Cardiac fibroblast (primary cell): Measurements from ENCODE around the gene EIPR1.

ENCODE experiments used
- DNase-seq, 2 donors: peaks; one replicate each; pipeline versions ENCODE4 v3.0.0 to v3.0.0-alpha.2; 2010; ENCODE audit warnings: low read depth in 2 of 2
- H3K4me3 ChIP-seq, 2 donors: replicated peaks in 1 of 2; 1 replicate in 1 of 2; 2 replicates in 1 of 2; pipeline ENCODE4 v1.5.1; 2011; ENCODE audit warnings: low read depth in 2 of 2, low read length in 2 of 2, mild to moderate bottlenecking in 2 of 2, moderate library complexity in 1 of 2
- TF ChIP-seq, protein P1 (sequence below): IDR thresholded peaks from one replicate; pipeline ENCODE4 v1.5.1; 2011; ENCODE audit warnings: low read depth, mild to moderate bottlenecking, low read length, inconsistent platforms

The EIPR1 gene

DNA sequence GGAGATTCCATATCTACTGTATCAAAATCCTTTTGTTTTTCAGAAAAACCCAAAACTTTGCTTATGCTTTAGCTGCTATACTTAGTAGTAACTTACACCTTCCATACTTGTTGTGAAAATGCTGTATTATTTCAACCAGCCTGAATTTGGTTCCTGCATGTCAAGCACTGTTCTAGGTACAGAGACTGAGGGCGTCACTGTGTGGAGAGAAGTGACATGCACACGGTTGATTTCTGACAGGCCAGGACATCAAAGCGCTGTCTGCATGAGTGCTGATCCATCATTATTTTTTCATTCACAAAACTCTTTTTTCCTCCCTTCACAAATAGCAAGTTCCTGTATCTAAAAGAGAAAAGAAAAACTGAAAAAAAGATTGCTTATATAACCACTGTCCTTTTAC lies 33.5 kb upstream of the EIPR1 start:
- H3K4me3 ChIP-seq: no peak overlapping the region
- TF ChIP-seq, protein P1, sequence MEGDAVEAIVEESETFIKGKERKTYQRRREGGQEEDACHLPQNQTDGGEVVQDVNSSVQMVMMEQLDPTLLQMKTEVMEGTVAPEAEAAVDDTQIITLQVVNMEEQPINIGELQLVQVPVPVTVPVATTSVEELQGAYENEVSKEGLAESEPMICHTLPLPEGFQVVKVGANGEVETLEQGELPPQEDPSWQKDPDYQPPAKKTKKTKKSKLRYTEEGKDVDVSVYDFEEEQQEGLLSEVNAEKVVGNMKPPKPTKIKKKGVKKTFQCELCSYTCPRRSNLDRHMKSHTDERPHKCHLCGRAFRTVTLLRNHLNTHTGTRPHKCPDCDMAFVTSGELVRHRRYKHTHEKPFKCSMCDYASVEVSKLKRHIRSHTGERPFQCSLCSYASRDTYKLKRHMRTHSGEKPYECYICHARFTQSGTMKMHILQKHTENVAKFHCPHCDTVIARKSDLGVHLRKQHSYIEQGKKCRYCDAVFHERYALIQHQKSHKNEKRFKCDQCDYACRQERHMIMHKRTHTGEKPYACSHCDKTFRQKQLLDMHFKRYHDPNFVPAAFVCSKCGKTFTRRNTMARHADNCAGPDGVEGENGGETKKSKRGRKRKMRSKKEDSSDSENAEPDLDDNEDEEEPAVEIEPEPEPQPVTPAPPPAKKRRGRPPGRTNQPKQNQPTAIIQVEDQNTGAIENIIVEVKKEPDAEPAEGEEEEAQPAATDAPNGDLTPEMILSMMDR: no peak
- DNase-seq: no peak

DNA sequence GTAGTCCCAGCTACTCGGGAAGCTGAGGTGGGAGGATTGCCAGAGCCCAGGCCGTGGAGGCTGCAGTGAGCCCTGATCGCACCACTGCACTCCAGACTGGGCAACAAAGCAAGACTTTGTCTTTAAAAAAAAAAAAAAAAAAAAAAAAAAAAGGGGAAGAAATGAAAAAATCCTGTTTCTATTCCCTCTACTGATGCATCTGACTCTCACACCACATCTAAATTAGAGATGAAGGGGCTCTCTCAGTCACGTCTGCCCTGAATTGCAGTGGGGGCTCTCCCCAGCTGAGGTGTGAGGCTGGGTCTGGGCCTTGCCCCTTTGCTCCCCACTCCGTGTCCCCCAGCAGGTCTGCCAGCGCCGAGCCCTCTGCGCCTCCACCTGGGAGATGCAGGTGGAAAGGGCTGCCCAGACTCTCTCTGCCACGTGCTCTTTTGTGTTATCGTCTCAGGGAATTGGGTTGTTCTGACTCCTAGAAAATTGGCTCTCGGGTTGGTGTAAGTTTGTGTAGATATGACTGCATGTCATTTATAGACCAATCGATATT lies 32.1 kb upstream of the EIPR1 start:
- DNase-seq: no peak

DNA sequence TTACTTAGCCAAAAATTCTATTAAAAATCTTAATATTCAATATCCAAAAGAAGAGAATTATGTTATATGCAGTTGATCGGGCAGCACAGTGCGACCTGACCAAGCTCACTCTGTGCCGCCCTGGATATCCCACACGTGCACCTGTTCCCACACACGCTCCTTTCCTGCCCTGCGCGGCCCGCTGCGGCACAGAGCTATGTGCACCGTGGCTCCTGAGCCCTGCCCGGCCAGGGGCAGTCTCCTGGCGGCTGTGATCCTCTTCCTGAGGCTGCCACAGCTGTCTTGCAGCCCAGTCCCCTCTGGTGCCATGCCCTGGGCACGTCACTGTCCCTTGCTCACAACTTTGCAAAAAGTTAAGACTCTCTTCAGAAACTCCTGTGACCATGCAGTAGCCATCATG lies 31.2 kb upstream of the EIPR1 start:
- TF ChIP-seq, protein P1: no peak
- no peak overlapping the region for H3K4me3 ChIP-seq
- no peak for DNase-seq

More for the DNA sequence above, 32.1 kb upstream of the EIPR1 start:
- no peak overlapping the region for H3K4me3 ChIP-seq
- TF ChIP-seq, protein P1: no peak

DNA sequence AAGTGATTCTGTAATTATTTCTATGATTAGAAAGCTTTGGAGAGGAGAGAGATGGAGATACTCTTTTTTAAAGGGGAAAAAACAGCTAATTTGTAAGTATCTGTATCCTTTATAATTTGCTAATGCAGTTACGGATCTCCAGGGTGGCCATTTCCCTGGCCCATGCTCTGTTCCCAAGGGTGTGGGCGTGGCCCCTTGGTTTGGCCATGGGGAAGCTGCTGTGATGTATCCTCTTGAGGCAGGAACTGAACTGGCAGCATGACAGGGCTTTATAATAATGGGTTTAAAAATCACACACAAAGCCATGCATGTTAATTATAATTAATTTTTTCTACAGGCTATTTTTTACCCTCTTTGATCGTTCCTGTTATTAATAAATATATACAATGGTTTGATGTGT lies 28.9 kb upstream of the EIPR1 start:
- TF ChIP-seq, protein P1: no peak
- H3K4me3 ChIP-seq: no peak overlapping the region
- peak in 1 of 2 donors; percentile 44 for DNase-seq

DNA sequence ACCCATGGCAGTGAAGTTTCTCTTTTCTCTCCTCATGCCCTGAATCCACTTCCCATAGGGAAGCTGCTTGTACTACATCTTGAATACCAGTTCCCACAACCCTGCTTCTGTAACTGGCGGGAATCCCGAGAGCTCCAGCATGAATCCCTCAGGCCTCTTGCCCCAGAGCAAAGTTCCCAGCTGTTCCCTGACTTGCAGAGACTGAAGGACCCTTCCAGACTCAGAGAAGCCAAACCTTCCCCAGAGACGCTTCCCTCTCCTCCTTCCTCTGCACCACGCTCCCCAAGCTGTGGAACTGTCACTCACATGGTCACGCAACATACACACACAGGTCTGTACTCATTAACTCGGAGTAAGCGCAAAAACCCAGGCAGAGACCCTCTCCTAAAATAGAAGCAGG lies 28.3 kb upstream of the EIPR1 start:
- H3K4me3 ChIP-seq: no peak overlapping the region
- TF ChIP-seq, protein P1: no peak
- peak in 1 of 2 donors; percentile 11 for DNase-seq

DNA sequence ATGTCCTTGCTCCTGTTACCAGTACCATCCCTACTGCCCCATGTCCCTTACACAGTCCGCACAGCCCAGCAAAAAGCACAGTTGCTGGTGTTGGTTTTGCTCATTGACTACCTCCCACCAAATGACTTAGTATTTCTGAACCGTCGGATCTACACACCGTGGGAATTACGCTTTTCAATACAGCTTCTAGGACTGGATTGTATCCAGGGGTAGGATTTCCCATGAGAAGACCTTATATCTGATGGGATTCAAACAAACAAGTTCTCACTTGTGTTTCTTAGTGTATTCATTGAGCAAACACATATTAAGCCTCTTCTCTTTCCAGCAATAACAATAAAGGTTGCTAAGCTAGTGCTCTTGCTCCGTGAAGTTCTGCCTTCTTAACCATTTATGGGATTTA lies 27.7 kb upstream of the EIPR1 start:
- TF ChIP-seq, protein P1: no peak
- H3K4me3 ChIP-seq: no peak overlapping the region
- peak; percentile 10 to 40 for DNase-seq

DNA sequence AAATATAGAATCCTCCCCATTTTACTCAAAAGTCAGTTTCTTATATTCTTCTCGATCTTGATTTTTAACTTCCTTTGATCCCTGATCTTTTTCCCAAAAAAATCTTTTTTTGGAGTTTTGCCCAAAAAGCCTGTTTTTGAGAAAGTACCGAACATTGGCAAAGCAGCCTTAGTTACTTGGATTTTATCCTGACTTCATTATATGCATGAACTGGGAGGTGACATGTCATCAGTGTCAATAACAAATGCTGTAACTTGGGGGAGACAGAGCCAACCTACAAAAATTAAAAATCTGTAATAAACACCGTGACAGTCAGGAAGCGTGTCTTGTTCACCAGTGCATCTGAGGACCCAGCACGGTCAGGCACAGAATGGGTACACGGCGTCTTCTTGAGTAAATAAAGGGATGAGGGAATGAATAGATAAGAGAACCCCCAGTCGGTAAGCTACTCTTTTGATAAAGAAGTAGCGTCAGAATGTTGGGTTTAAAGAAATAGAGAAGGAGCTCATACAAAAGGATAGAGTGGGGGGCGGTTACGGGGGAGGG lies 26.8 kb upstream of the EIPR1 start:
- TF ChIP-seq, protein P1: no peak
- no peak overlapping the region for H3K4me3 ChIP-seq
- no peak for DNase-seq
